Measurements from ENCODE around the gene MED27.

- TF ChIP-seq POLR2A (IDR thresholded peaks at IDR 0.05; ENCODE audit: extremely low read depth, insufficient read length) (no peak), CTCF (IDR thresholded peaks at IDR 0.05; ENCODE audit: low read depth, low read length) (no peak), MAX (IDR thresholded peaks at IDR 0.05; ENCODE audit: low read depth, low read length) (no peak)
Measured at GRCh38 chr9:131840220-131840619, 239.4 kb downstream of the MED27 start.
